H1 (cell line): Measurements from ENCODE around the gene MMP21. TPM values are rescaled to one million over a fixed set of nuclear protein-coding genes. Genes with fewer than 3 reads are reported as not detected.

Experiments used
- CTCF ChIA-PET: fragments of 300-600 bp; sonication (Branson Sonifier 250); formaldehyde crosslinking; loops from one replicate; lab custom pipeline; 2021; ENCODE audit not compliant: partially characterized antibody; lab: Charles Lee
- POLR2A ChIA-PET: fragments of 300-600 bp; sonication (Branson Sonifier 250); formaldehyde crosslinking; loops from one replicate; lab custom pipeline; 2021; ENCODE audit warnings: inconsistent platforms; ENCODE audit not compliant: partially characterized antibody; lab: Charles Lee
- DNase-seq, 2 experiments: peaks; one replicate each; pipeline versions ENCODE4 v3.0.0 to v3.0.0-alpha.2; 2010 to 2022; ENCODE audit warnings: low spot score in 2 of 2, low read depth in 1 of 2, mixed read lengths in 1 of 2
- FAIRE-seq: peaks from 2 replicates; lab custom pipeline; 2011; peaks lifted over from hg19 to GRCh38; lab: Jason Lieb, UNC
- H2AFZ ChIP-seq: 2 replicates; pipeline ENCODE4 v1.8.1; 2012; ENCODE audit warnings: low read length, inconsistent platforms
- H2AK5ac ChIP-seq: 2 replicates; pipeline ENCODE4 v1.6.1; 2013; ENCODE audit warnings: low read depth, low read length
- H2BK120ac ChIP-seq: replicated peaks from 2 replicates; pipeline ENCODE3; 2013; ENCODE audit warnings: low read depth, low read length, inconsistent platforms
- H2BK12ac ChIP-seq: 2 replicates; pipeline ENCODE4 v1.6.1; 2013; ENCODE audit warnings: low read depth, low read length
- H2BK15ac ChIP-seq: 2 replicates; pipeline ENCODE4 v1.6.1; 2013; ENCODE audit warnings: low read length
- H2BK20ac ChIP-seq: 2 replicates; pipeline ENCODE4 v1.6.1; 2013; ENCODE audit warnings: low read length
- H2BK5ac ChIP-seq: 2 replicates; pipeline ENCODE4 v1.6.1; 2013; ENCODE audit warnings: low read depth, low read length
- H3K14ac ChIP-seq: 2 replicates; pipeline ENCODE4 v1.6.1; 2013; ENCODE audit warnings: inconsistent platforms; ENCODE audit not compliant: insufficient read length
- H3K18ac ChIP-seq: 2 replicates; pipeline ENCODE4 v1.6.1; 2013; ENCODE audit warnings: low read length; ENCODE audit errors: extremely low read depth
- H3K23ac ChIP-seq: 2 replicates; pipeline ENCODE4 v1.6.1; 2013; ENCODE audit warnings: inconsistent platforms; ENCODE audit not compliant: insufficient read length
- H3K23me2 ChIP-seq: 2 replicates; pipeline ENCODE4 v1.6.1; 2013; ENCODE audit warnings: low read depth, low read length
- H3K27ac ChIP-seq: 2 replicates; pipeline ENCODE4 v1.6.1; 2011; ENCODE audit warnings: low read depth, low read length, inconsistent platforms
- H3K27me3 ChIP-seq, 4 experiments: replicated peaks in 1 of 4; 1 replicate in 1 of 4; 2 replicates in 3 of 4; pipeline versions ENCODE4 v1.6.1 to v1.8.1; 2011 to 2013; ENCODE audit warnings: low read length in 3 of 4, mild to moderate bottlenecking in 3 of 4, inconsistent platforms in 2 of 4, mixed read lengths in 2 of 4, moderate library complexity in 1 of 4; ENCODE audit not compliant: control insufficient read depth in 3 of 4, insufficient read depth in 3 of 4; ENCODE audit errors: extremely low read depth in 1 of 4
- H3K36me3 ChIP-seq, 4 experiments: 2 replicates each; pipeline versions ENCODE4 v1.6.1 to v1.8.1; 2011 to 2013; ENCODE audit warnings: mild to moderate bottlenecking in 4 of 4, low read length in 3 of 4, moderate library complexity in 2 of 4, control low read depth in 1 of 4, inconsistent platforms in 1 of 4; ENCODE audit not compliant: insufficient read depth in 4 of 4, control insufficient read depth in 2 of 4
- H3K4ac ChIP-seq: replicated peaks from 2 replicates; pipeline ENCODE3; 2013; ENCODE audit warnings: low read length, low read depth, mixed read lengths, inconsistent platforms; ENCODE audit not compliant: insufficient read length
- H3K4me1 ChIP-seq, 4 experiments: replicated peaks in 1 of 4; 1 replicate in 1 of 4; 2 replicates in 3 of 4; pipeline versions ENCODE4 v1.6.1 to v1.8.1; 2011 to 2013; ENCODE audit warnings: low read length in 3 of 4, inconsistent platforms in 2 of 4, mixed read lengths in 1 of 4; ENCODE audit not compliant: insufficient read depth in 4 of 4, control insufficient read depth in 3 of 4
- H3K4me2 ChIP-seq, 2 experiments: 2 replicates each; pipeline versions ENCODE4 v1.6.1 to v1.8.1; 2011 to 2013; ENCODE audit warnings: low read depth in 2 of 2, low read length in 2 of 2, control low read depth in 1 of 2, inconsistent platforms in 1 of 2, mild to moderate bottlenecking in 1 of 2; ENCODE audit not compliant: insufficient read depth in 1 of 2
- H3K4me3 ChIP-seq, 4 experiments: fragments of 200-600, 300-600 bp in 1 of 4; sonication (generic), shearing (Covaris generic), sonication (Bioruptor Twin) in 1 of 4; 2 replicates each; pipeline versions ENCODE4 v1.5.1 to v1.8.1; 2011 to 2016; ENCODE audit warnings: low read length in 4 of 4, low read depth in 3 of 4, control low read depth in 2 of 4, inconsistent platforms in 2 of 4, mild to moderate bottlenecking in 2 of 4, mixed read lengths in 1 of 4, moderate library complexity in 1 of 4; ENCODE audit not compliant: insufficient read depth in 2 of 4; ENCODE audit errors: extremely low read depth in 1 of 4
- H3K56ac ChIP-seq: replicated peaks from 2 replicates; pipeline ENCODE3; 2013; ENCODE audit warnings: low read depth, mild to moderate bottlenecking, mixed read lengths, low read length, inconsistent platforms; ENCODE audit not compliant: insufficient read length
- H3K79me1 ChIP-seq: 2 replicates; pipeline ENCODE4 v1.6.1; 2013; ENCODE audit warnings: low read depth, low read length, control low read depth
- H3K79me2 ChIP-seq, 2 experiments: 2 replicates each; pipeline versions ENCODE4 v1.6.1 to v1.8.1; 2012 to 2013; ENCODE audit warnings: low read length in 2 of 2, mild to moderate bottlenecking in 2 of 2, inconsistent platforms in 1 of 2; ENCODE audit not compliant: insufficient read depth in 2 of 2, control insufficient read depth in 1 of 2
- H3K9ac ChIP-seq, 4 experiments: replicated peaks in 1 of 4; 1 replicate in 1 of 4; 2 replicates in 3 of 4; pipeline versions ENCODE4 v1.6.1 to v1.8.1; 2011 to 2013; ENCODE audit warnings: low read depth in 3 of 4, low read length in 3 of 4, control low read depth in 2 of 4, mild to moderate bottlenecking in 2 of 4, moderate library complexity in 2 of 4, inconsistent platforms in 1 of 4; ENCODE audit errors: extremely low read depth in 1 of 4
- H3K9me3 ChIP-seq, 2 experiments: 2 replicates each; pipeline versions ENCODE4 v1.6.1 to v1.8.1; 2012 to 2013; ENCODE audit warnings: mild to moderate bottlenecking in 2 of 2, moderate library complexity in 2 of 2, control low read depth in 1 of 2, inconsistent platforms in 1 of 2, low read depth in 1 of 2, low read length in 1 of 2, mixed read lengths in 1 of 2; ENCODE audit not compliant: insufficient read depth in 2 of 2
- H4K20me1 ChIP-seq, 2 experiments: replicated peaks in 1 of 2; 2 replicates each; pipeline versions ENCODE3 to v1.8.1; 2011 to 2013; ENCODE audit warnings: inconsistent platforms in 2 of 2, low read length in 2 of 2, mild to moderate bottlenecking in 1 of 2; ENCODE audit not compliant: insufficient read depth in 2 of 2, control insufficient read depth in 1 of 2
- H4K5ac ChIP-seq: 2 replicates; pipeline ENCODE4 v1.6.1; 2013; ENCODE audit warnings: low read length, low read depth, mixed read lengths, inconsistent platforms; ENCODE audit not compliant: insufficient read length
- H4K8ac ChIP-seq: 2 replicates; pipeline ENCODE4 v1.8.0; 2013; ENCODE audit warnings: mild to moderate bottlenecking, moderate library complexity, low read length, inconsistent platforms; ENCODE audit not compliant: insufficient read depth; ENCODE audit errors: extremely low read depth
- H4K91ac ChIP-seq: replicated peaks from 2 replicates; pipeline ENCODE3; 2013; ENCODE audit warnings: low read length, mixed read lengths, inconsistent platforms; ENCODE audit not compliant: insufficient read length
- ASH2L ChIP-seq: fragments of 200-600, 300-600 bp; sonication (generic); IDR thresholded peaks from one replicate; pipeline ENCODE4 v1.7.1; 2017; ENCODE audit warnings: low read length
- CBX8 ChIP-seq: fragments of 300-800, 300-1000 bp; sonication (generic); IDR thresholded peaks from 2 replicates; pipeline ENCODE4 v1.7.1; 2016; ENCODE audit warnings: low read depth, low read length, borderline replicate concordance
- CREB1 ChIP-seq: IDR thresholded peaks from 2 replicates; pipeline ENCODE4 v1.6.1; 2012; ENCODE audit warnings: inconsistent platforms
- FOSL1 ChIP-seq: IDR thresholded peaks from 2 replicates; pipeline ENCODE4 v1.6.1; 2011; ENCODE audit warnings: mild to moderate bottlenecking, low read depth, low read length, moderate library complexity; ENCODE audit not compliant: insufficient read depth
- HDAC6 ChIP-seq: IDR thresholded peaks from one replicate; pipeline ENCODE4 v1.7.1; 2012; ENCODE audit warnings: low read depth, mild to moderate bottlenecking, inconsistent platforms, low read length, moderate library complexity
- JUND ChIP-seq: IDR thresholded peaks from 2 replicates; pipeline ENCODE4 v1.6.1; 2011; ENCODE audit warnings: mild to moderate bottlenecking, improper control_type of control experiment, low read length
- KDM1A ChIP-seq: fragments of 200-600, 300-600 bp; sonication (generic); IDR thresholded peaks from 2 replicates; pipeline ENCODE4 v1.7.1; 2016; ENCODE audit warnings: mild to moderate bottlenecking, low read length, borderline replicate concordance
- PHF8 ChIP-seq: fragments of 200-600 bp; sonication (generic); conservative IDR thresholded peaks from 2 replicates; pipeline ENCODE4 v1.7.1; 2012; ENCODE audit warnings: low read depth, mild to moderate bottlenecking, inconsistent platforms, low read length, moderate library complexity
- RXRA ChIP-seq: IDR thresholded peaks from 2 replicates; pipeline ENCODE4 v1.6.1; 2011; ENCODE audit warnings: low read depth, mild to moderate bottlenecking, low read length, moderate library complexity; ENCODE audit not compliant: insufficient read depth
- SAP30 ChIP-seq: fragments of 300-600 bp; sonication (generic); IDR thresholded peaks from 2 replicates; pipeline ENCODE4 v1.7.1; 2012; ENCODE audit warnings: low read length, moderate library complexity, mild to moderate bottlenecking, inconsistent platforms; ENCODE audit not compliant: insufficient read depth, insufficient replicate concordance
- SIRT6 ChIP-seq: IDR thresholded peaks from one replicate; pipeline ENCODE4 v1.7.1; 2012; ENCODE audit warnings: low read length, inconsistent platforms
- SIX5 ChIP-seq: IDR thresholded peaks from 2 replicates; pipeline ENCODE4 v1.6.1; 2011; ENCODE audit warnings: mild to moderate bottlenecking, low read depth, low read length
- WGBS, 2 experiments: shearing (Covaris generic) in 1 of 2; methylation state at CpG; one replicate each; pipeline versions ENCODE4 v1.1.6 to v1.1.7; 2013 to 2015; ENCODE audit warnings: low lambda C conversion rate in 2 of 2, mixed read lengths in 2 of 2, inconsistent platforms in 1 of 2, low coverage in 1 of 2, missing lambda C conversion rate in 1 of 2; ENCODE audit not compliant: insufficient replicate concordance in 2 of 2, insufficient coverage in 1 of 2, insufficient read length in 1 of 2; ENCODE audit errors: extremely low coverage in 1 of 2, missing lambda C conversion rate in 1 of 2; 5-methylcytosine and 5-hydroxymethylcytosine counted together
- polyA plus RNA-seq, 7 experiments: library from polyadenylated mRNA; depleted of rRNA in 3 of 7; stranded (reverse) in 5 of 7; unstranded in 2 of 7; fragments of >200 nt in 5 of 7; fragments of 200-250 nt in 2 of 7; gene quantifications; 1 replicate in 5 of 7; 2 replicates in 1 of 7; 4 replicates in 1 of 7; pipeline versions ENCODE4 v1.2.1 to v1.2.3, GENCODE V29; 2011 to 2013; ENCODE audit warnings: missing spikeins in 2 of 7, mixed read lengths in 2 of 7
- total RNA-seq: library from RNA; stranded (reverse); fragmentation: NEBNext Ultra II Directional; extraction: Animal tissue kit (Norgen Biotek cat#: 25700); gene quantifications from 2 replicates; pipeline ENCODE4 v1.2.1, GENCODE V29; 2021
- TF ChIP-seq, protein P1 (sequence below): IDR thresholded peaks from 2 replicates; pipeline ENCODE4 v1.6.1; 2012; ENCODE audit warnings: inconsistent platforms

The MMP21 gene
- total and polyA plus RNA-seq, 2 of the 8 experiments (the other 6 are each of a cell fraction or from before 2014, with no cell fraction given) = not detected

DNA sequence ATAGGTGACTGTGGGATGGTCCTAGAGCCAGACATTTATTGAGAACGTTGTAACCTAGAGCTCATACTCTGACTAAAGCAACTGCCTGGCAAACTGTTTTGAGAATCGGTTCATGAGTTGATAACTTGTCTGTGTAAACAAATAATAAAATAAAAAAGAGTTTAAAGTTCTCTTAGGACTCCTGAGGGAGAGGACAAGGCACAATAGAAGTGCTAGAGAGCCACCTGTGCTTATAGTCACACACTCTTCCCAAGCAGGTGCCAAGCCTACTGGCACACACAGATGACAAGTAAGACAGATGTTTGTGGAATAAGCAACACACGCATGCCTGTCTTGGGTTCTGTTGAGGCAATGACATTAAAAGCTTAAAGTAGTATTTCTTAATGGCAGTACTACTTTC, 48.2 kb downstream of the MMP21 start:
- H3K9ac ChIP-seq = no peak overlapping the region
- H3K9me3 ChIP-seq = no peaks in the 10 kb centered on the region
- H3K27ac ChIP-seq = no peak overlapping the region
- no peak overlapping the region for H3K23ac ChIP-seq
- no peak overlapping the region for H3K14ac ChIP-seq
- no peak overlapping the region for H4K5ac ChIP-seq
- FAIRE-seq = no peak
- no peak overlapping the region for H3K4ac ChIP-seq
- no peak overlapping the region for H2BK5ac ChIP-seq
- no peak overlapping the region for H4K8ac ChIP-seq
- no peak overlapping the region for H3K56ac ChIP-seq
- H3K36me3 ChIP-seq = peaks cover 36 to 93% (median 81%) of the 10 kb centered on the region in 4 experiments
- ChIA-PET CTCF (interaction anchor here (0.6 to 0.7 kb wide), 2 partner anchors 8 to 390 kb away, joined by 3 read pairs; no protein-coding TSS in a partner anchor), POLR2A (interaction anchor here (0.6 to 1.3 kb wide), 3 partner anchors 12 to 30 kb away, joined by 3 to 7 read pairs (median 3); no protein-coding TSS in a partner anchor)
- H2BK120ac ChIP-seq = no peak overlapping the region
- WGBS, 2 experiments = 56% methylated on average over 3 of the region's 3 CpGs; no CpG with 5 or more reads in 1 of the 2 experiments
- no peaks in the 10 kb centered on the region for H3K79me1 ChIP-seq
- H2BK20ac ChIP-seq = no peak overlapping the region
- H3K79me2 ChIP-seq = no peaks in the 10 kb centered on the region
- no peak overlapping the region for H3K18ac ChIP-seq
- no peaks in the 10 kb centered on the region for H3K4me1 ChIP-seq
- H2BK15ac ChIP-seq = no peak overlapping the region
- no peak overlapping the region for H3K4me2 ChIP-seq
- no peak overlapping the region for H2BK12ac ChIP-seq
- peaks cover 0 to 2% (median 0%) of the 10 kb centered on the region in 4 experiments; a peak in 1 of 7 replicates for H3K27me3 ChIP-seq
- TF ChIP-seq HDAC6 = no peak
- no peak for TF ChIP-seq SAP30
- TF ChIP-seq, protein P1, sequence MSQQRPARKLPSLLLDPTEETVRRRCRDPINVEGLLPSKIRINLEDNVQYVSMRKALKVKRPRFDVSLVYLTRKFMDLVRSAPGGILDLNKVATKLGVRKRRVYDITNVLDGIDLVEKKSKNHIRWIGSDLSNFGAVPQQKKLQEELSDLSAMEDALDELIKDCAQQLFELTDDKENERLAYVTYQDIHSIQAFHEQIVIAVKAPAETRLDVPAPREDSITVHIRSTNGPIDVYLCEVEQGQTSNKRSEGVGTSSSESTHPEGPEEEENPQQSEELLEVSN = no peak
- TF ChIP-seq SIX5 = no peak
- no peak for TF ChIP-seq RXRA
- TF ChIP-seq PHF8 = no peak
- TF ChIP-seq ASH2L = no peak
- no peak for TF ChIP-seq CBX8
- no peak for TF ChIP-seq FOSL1
- no peak for TF ChIP-seq KDM1A
- no peak for TF ChIP-seq CREB1
- no peak for TF ChIP-seq JUND
- TF ChIP-seq SIRT6 = no peak
- no peak overlapping the region for H2AFZ ChIP-seq
- H2AK5ac ChIP-seq = no peak overlapping the region
- DNase-seq = no peak
- peaks cover 2 to 4% of the 10 kb centered on the region in 2 experiments for H4K20me1 ChIP-seq
- H3K23me2 ChIP-seq = no peaks in the 10 kb centered on the region
- H3K4me3 ChIP-seq = no peak overlapping the region
- no peak overlapping the region for H4K91ac ChIP-seq
